Immature natural killer cell (primary cell): Measurements from ENCODE around the gene GUF1. TPM values are rescaled to one million over a fixed set of nuclear protein-coding genes. Genes with fewer than 3 reads are reported as not detected.
A peak's percentile ranks its signal among the peaks of the same experiment; 100 is the strongest.
"Not testable (repeated sequence)": the region's sequence is repeated elsewhere in the genome, so short reads cannot be mapped to it uniquely, and the experiment has no call there.

ENCODE experiments used
- DNase-seq, 3 donors: peaks; one replicate each; pipeline ENCODE4 v3.0.0; 2022; ENCODE audit warnings: mixed read lengths in 1 of 3
- H3K27ac Mint-ChIP-seq, 6 donors: one replicate each; pipeline ENCODE4 v1.8.0; 2020; ENCODE audit warnings: mixed read lengths in 6 of 6, mild to moderate bottlenecking in 5 of 6, inconsistent platforms in 4 of 6, moderate library complexity in 3 of 6
- H3K27me3 Mint-ChIP-seq, 3 donors: one replicate each; pipeline ENCODE4 v1.8.0; 2020 to 2021; ENCODE audit warnings: low read depth in 3 of 3, mild to moderate bottlenecking in 3 of 3, mixed read lengths in 3 of 3, moderate library complexity in 3 of 3, inconsistent platforms in 1 of 3
- H3K36me3 Mint-ChIP-seq, 3 donors: one replicate each; pipeline ENCODE4 v1.8.0; 2020; ENCODE audit warnings: mixed read lengths in 3 of 3, inconsistent platforms in 2 of 3, mild to moderate bottlenecking in 2 of 3
- H3K4me1 Mint-ChIP-seq, 2 donors: one replicate each; pipeline ENCODE4 v1.8.0; 2020; ENCODE audit warnings: inconsistent platforms in 2 of 2, mild to moderate bottlenecking in 2 of 2, mixed read lengths in 2 of 2, moderate library complexity in 1 of 2
- H3K4me3 Mint-ChIP-seq, 5 donors: one replicate each; pipeline ENCODE4 v1.8.0; 2020; ENCODE audit warnings: mild to moderate bottlenecking in 5 of 5, mixed read lengths in 5 of 5, inconsistent platforms in 3 of 5, moderate library complexity in 3 of 5
- H3K9me3 Mint-ChIP-seq, 6 donors: one replicate each; pipeline ENCODE4 v1.8.0; 2020; ENCODE audit warnings: mild to moderate bottlenecking in 6 of 6, mixed read lengths in 6 of 6, inconsistent platforms in 4 of 6, moderate library complexity in 3 of 6
- polyA plus RNA-seq, 3 donors: library from polyadenylated mRNA; unstranded; fragments of 300-500 nt; fragmentation: Illumina TruSeq; gene quantifications; one replicate each; pipeline ENCODE4 v1.2.3, GENCODE V29; 2021

The GUF1 gene
- polyA plus RNA-seq, 3 donors from 2014 or later = 9.3 to 16.1 (median 10.9) TPM

GRCh38 chr4:44725166-44725565, 46.9 kb downstream of the GUF1 start:
- peak overlapping the region; percentile 90 to 93 (median 91) for H3K4me3 Mint-ChIP-seq
- H3K9me3 Mint-ChIP-seq = peaks cover 0 to 4% (median 0%) of the 10 kb centered on the region in 6 donors
- DNase-seq = no peak
- peaks cover 34 to 70% of the 10 kb centered on the region in 2 donors for H3K4me1 Mint-ChIP-seq
- H3K27ac Mint-ChIP-seq = peak overlapping the region in 5 of 6 donors; percentile 75 to 94 (median 86)
- H3K36me3 Mint-ChIP-seq = peaks cover 0 to 3% (median 0%) of the 10 kb centered on the region in 3 donors
- H3K27me3 Mint-ChIP-seq = peaks cover 5 to 10% (median 9%) of the 10 kb centered on the region in 3 donors

DNA sequence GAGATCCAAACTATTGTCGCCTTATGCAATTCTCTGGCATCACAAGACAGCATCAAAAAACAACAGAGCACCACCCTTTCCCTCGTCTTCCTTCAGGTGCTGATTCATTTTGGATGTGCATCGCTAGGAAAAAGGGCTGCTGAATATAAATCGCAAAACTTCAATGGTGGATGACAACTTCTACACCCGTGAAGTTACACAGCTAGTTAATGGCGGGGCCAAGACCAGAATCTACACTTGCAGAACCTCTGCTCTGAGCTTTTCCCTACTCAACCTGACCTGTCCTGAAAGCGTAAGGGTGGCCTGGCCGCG, 47.5 kb downstream of the GUF1 start:
- DNase-seq = peak in 1 of 3 donors; percentile 0

DNA sequence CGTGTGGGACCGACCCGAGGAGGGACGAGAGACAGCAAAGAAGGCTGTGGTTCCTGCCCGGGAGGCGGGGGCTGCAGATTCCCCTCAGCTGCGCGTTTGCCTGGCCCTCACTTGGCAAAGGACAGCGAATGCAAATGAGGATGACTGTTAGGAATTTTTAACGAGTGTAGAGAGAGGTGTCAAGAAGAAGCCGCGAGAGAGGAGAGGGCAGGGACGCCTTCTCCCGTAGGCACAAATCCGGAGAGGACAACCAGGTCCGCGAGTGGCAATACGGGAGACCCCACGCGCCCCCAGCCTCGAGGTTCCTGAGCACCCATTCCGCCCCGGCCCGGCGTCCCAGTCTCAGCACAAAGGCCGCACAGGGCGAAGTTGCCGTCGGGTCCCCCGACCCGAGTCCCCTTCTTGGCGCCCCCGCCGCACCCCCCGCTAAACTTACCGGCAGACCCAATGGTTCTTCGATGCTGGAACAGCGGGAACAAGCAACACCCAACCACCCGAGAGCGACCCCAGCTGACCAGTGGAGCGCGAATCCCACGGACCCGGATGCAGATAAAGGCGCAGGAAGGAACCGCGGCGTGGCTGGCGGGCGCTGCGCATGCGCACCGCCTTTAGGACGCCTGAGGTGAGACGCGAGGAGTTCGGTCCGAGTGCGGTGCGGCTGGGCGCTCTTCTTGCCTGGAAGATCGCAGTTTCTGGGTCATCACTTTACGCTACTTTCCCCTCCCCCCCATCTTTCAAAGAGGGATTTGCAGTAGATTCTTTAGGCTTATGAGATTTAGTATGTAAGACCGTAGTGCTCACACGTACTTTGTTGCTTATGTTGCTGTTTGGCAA, 48.0 kb downstream of the GUF1 start, which contains the start of gene GNPDA2:
GNPDA2 (minus strand) TSS at position 519 of the 834 bp plus-strand sequence. CDS start 4,349 bp downstream, outside the sequence.
- H3K27me3 Mint-ChIP-seq = peaks cover 5 to 16% (median 11%) of the 10 kb centered on the region in 3 donors
- peak; percentile 79 to 86 (median 84) for DNase-seq
- peak within 1 kb of the TSS; percentile 75 to 94 (median 86) for H3K27ac Mint-ChIP-seq
- H3K4me3 Mint-ChIP-seq = peak within 1 kb of the TSS; percentile 90 to 93 (median 91)
- peaks cover 32 to 59% of the 10 kb centered on the region in 2 donors for H3K4me1 Mint-ChIP-seq
- peaks cover 0 to 4% (median 0%) of the 10 kb centered on the region in 6 donors for H3K9me3 Mint-ChIP-seq
- H3K36me3 Mint-ChIP-seq = no peaks in the 10 kb centered on the region

More for the DNA sequence above, 47.5 kb downstream of the GUF1 start:
- Mint-ChIP-seq H3K36me3 (peaks cover 0 to 3% (median 0%) of the 10 kb centered on the region in 3 donors), H3K4me3 (peak overlapping the region; percentile 90 to 93 (median 91)), H3K9me3 (peaks cover 0 to 4% (median 0%) of the 10 kb centered on the region in 6 donors), H3K27ac (peak overlapping the region; percentile 73 to 94 (median 84)), H3K27me3 (peaks cover 5 to 12% (median 11%) of the 10 kb centered on the region in 3 donors), H3K4me1 (peaks cover 34 to 65% of the 10 kb centered on the region in 2 donors)

DNA sequence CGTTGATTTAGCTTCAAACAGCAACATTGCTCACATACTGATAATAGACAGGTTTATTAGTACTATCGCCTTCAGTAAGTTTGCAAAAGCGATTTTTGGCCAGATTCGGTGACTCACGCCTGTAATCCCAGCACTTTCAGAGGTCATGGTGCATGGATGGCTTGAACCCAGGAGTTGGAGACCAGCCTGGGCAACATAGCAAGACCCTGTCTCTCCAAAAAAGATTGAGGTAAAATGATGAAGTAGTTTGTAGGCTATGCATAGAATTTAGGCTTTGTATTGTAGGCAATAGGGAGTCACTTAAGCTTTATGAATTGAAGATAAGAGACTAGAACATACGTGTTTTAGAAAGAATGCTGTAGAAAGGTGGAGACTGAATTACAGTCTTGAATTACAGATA, 49.3 kb downstream of the GUF1 start:
- H3K36me3 Mint-ChIP-seq = no peaks in the 10 kb centered on the region
- H3K9me3 Mint-ChIP-seq = peaks cover 0 to 4% (median 0%) of the 10 kb centered on the region in 6 donors
- peak overlapping the region in 4 of 5 donors; percentile 90 to 93 (median 92) for H3K4me3 Mint-ChIP-seq
- peaks cover 30 to 48% of the 10 kb centered on the region in 2 donors for H3K4me1 Mint-ChIP-seq
- H3K27ac Mint-ChIP-seq = no peak overlapping the region
- no peak for DNase-seq
- peaks cover 5 to 20% (median 11%) of the 10 kb centered on the region in 3 donors for H3K27me3 Mint-ChIP-seq

DNA sequence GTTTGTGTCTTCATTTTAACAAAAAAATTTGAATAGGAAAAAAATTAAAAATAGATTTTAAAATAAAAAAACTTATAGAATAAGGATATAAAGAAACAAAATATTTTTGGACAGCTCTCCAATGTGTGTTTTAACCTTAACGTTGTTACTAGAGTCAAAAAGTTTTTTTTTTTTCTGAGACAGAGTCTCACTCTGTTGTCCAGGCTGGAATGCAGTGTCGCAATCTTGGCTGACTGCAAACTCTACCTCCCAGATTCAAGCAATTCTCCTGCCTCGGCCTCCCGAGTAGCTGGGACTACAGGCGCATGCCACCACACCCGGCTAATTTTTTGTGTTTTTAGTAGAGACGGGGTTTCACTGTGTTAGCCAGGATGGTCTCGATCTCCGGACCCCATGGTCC, 50.5 kb downstream of the GUF1 start:
- peaks cover 6 to 20% (median 15%) of the 10 kb centered on the region in 3 donors for H3K27me3 Mint-ChIP-seq
- not testable (repeated sequence) for H3K27ac Mint-ChIP-seq, DNase-seq, H3K9me3 Mint-ChIP-seq, H3K4me3 Mint-ChIP-seq, H3K36me3 Mint-ChIP-seq
- H3K4me1 Mint-ChIP-seq = peaks cover 24 to 38% of the 10 kb centered on the region in 2 donors

- H3K27ac Mint-ChIP-seq = no peak overlapping the region
- DNase-seq = no peak
- H3K36me3 Mint-ChIP-seq = no peaks in the 10 kb centered on the region
- H3K9me3 Mint-ChIP-seq = no peaks in the 10 kb centered on the region
- no peaks in the 10 kb centered on the region for H3K4me1 Mint-ChIP-seq
- H3K4me3 Mint-ChIP-seq = no peak overlapping the region
- peaks cover 9 to 19% (median 10%) of the 10 kb centered on the region in 3 donors for H3K27me3 Mint-ChIP-seq
Observed at GRCh38 chr4:44736900-44737299, 58.7 kb downstream of the GUF1 start.

DNA sequence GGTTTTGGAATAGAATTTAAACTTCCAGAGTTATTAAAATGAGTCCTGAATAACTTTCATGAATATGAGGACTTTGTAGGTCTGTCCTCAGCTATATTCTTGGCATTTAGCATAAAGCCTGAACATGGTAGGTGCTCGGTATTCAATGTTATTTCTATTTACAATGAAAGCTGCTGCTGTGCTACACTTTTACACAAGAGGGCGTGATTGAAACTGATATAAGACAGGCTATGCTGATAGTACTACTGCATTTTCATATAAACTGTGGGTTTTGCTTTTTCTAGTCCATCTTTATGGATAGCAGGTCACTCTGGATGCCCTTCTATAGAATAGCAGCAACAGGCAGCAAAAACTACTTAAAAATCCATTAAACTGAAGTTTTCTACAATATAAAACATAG, 60.4 kb downstream of the GUF1 start:
- H3K9me3 Mint-ChIP-seq = no peaks in the 10 kb centered on the region
- H3K36me3 Mint-ChIP-seq = no peaks in the 10 kb centered on the region
- no peak overlapping the region for H3K27ac Mint-ChIP-seq
- H3K4me3 Mint-ChIP-seq = no peak overlapping the region
- H3K27me3 Mint-ChIP-seq = peaks cover 8 to 17% (median 12%) of the 10 kb centered on the region in 3 donors
- DNase-seq = no peak
- no peaks in the 10 kb centered on the region for H3K4me1 Mint-ChIP-seq

DNA sequence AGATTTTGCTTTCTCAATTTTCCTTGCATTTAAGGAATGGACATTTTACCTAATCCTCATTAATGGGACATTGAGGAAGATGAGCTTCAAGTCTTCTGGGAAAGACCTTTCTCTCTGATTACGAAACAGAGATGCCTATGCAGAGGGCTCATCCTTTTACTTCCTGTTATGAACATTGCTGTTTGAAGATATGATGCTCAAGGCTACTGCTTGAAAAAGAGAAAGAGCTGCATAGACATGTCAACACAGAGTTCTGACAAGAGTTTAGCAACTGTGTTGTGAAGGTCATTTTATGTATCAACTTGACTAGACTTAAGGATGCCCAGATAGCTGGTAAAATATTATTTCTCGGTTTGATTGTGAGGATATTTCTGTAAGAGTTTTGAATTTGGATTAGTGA, 62.0 kb downstream of the GUF1 start:
- no peak overlapping the region for H3K27ac Mint-ChIP-seq
- H3K9me3 Mint-ChIP-seq = no peaks in the 10 kb centered on the region
- peaks cover 5 to 12% (median 12%) of the 10 kb centered on the region in 3 donors for H3K27me3 Mint-ChIP-seq
- H3K4me1 Mint-ChIP-seq = no peaks in the 10 kb centered on the region
- no peaks in the 10 kb centered on the region for H3K36me3 Mint-ChIP-seq
- DNase-seq = no peak
- no peak overlapping the region for H3K4me3 Mint-ChIP-seq

Other genes starting within 250 kb of the GUF1 start
- gene KCTD8, start 229.6 kb upstream of the GUF1 start, polyA plus RNA-seq = not detected
- gene YIPF7, start 26.8 kb upstream of the GUF1 start, polyA plus RNA-seq = not detected
- gene GNPDA2, start 48.1 kb downstream of the GUF1 start, polyA plus RNA-seq = 10 to 100 TPM; 13.7 to 30.9 (median 17.4) TPM